GM12892 (cell line): ENCODE measurements around the gene INVS.
"Not testable (repeated sequence)": the region's sequence is repeated elsewhere in the genome, so short reads cannot be mapped to it uniquely, and the experiment has no call there.

Experiments
- DNase-seq: peaks from one replicate; pipeline ENCODE4 v3.0.0; 2011; ENCODE audit not compliant: insufficient read length
- FAIRE-seq: peaks from 2 replicates; lab custom pipeline; 2011; peaks lifted over from hg19 to GRCh38; lab: Jason Lieb, UNC
- POLR2A ChIP-seq: IDR thresholded peaks from 2 replicates; pipeline ENCODE4 v1.6.1; 2011; ENCODE audit warnings: low read depth, low read length, control low read depth
- POLR2AphosphoS5 ChIP-seq: IDR thresholded peaks from 2 replicates; pipeline ENCODE4 v1.6.1; 2011; ENCODE audit warnings: low read depth, low read length, control low read depth
- TAF1 ChIP-seq: IDR thresholded peaks from 2 replicates; pipeline ENCODE4 v1.6.1; 2011; ENCODE audit warnings: low read depth, mild to moderate bottlenecking, control low read depth, low read length, borderline replicate concordance

Gene INVS

DNA sequence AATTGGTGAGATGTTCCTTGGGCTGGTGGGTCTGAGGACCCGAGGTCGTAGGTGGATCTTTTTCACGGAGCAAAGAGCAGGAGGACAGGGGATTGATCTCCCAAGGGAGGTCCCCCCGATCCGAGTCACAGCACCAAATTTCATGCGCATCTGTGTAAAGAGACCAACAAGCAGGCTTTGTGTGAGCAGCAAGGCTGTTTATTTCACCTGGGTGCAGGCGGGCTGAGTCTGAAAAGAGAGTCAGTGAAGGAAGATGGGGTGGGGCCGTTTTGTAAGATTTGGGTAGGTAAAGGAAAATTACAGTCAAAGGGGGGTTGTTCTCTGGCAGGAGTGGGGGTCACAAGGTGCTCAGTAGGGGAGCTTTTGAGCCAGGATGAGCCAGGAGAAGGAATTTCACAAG, 46.9 kb downstream of the INVS start:
- DNase-seq, FAIRE-seq: not testable (repeated sequence)

DNA sequence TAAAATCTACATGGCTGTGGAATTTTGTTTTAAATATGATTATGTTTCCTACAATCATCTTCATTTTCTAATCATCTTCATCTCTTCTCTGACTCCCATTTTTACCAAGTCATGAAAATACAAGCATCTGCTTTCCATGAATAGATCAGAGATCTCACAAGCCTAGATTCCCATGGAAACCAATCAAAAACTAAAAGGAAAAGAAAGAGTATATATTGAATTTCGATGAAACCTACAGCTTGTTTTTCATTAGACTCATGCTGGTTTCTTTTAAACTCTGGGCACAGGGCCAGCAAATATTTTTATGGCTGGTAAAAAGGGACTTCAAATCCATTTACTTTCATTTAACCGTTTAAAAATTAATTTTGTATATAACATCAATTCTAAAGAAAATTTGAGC, 51.2 kb downstream of the INVS start:
- no peak for DNase-seq
- TF ChIP-seq POLR2AphosphoS5: no peak
- TF ChIP-seq TAF1: no peak
- TF ChIP-seq POLR2A: no peak
- FAIRE-seq: no peak

DNA sequence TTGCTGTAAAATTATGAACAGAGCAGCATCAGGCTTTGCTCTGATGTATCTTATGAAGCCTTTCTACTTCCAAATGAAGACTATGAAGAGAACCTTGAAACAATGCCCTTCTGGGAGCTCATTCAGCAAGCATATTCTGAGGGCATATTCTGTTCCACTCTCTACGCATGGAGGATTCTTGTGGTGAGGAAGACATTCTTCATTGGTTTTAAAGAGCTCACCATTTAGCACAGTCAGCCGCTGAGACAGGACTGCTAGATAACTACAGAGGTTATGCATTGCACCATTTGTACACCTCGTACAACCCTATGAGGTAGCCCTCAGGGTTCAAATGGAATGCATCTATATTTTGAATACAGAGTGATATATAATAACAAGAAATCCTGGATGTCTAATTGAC, 61.0 kb downstream of the INVS start:
- TF ChIP-seq POLR2AphosphoS5 (no peak), POLR2A (no peak), TAF1 (no peak)
- FAIRE-seq: no peak
- DNase-seq: no peak

DNA sequence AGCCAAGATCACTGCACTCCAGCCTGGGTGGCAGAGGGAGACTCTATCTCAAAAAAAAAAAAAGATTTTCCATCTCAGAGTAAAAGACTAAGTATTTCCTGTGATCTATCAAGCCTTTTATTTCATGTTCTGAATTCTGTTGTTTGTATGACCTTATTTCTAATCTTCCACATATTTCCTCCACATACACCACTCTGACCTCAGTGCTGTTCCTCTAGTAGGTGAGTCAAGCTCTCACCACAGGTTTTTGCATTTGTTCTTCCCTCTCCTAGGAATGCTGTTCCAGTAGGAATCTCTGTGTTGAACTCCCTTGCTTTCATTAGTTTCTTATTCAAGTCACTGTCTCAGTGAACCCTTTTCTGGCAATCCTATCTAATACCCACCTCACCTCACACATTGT, 68.1 kb downstream of the INVS start:
- TF ChIP-seq POLR2AphosphoS5 (no peak), TAF1 (no peak), POLR2A (no peak)
- DNase-seq (no peak), FAIRE-seq (no peak)

DNA sequence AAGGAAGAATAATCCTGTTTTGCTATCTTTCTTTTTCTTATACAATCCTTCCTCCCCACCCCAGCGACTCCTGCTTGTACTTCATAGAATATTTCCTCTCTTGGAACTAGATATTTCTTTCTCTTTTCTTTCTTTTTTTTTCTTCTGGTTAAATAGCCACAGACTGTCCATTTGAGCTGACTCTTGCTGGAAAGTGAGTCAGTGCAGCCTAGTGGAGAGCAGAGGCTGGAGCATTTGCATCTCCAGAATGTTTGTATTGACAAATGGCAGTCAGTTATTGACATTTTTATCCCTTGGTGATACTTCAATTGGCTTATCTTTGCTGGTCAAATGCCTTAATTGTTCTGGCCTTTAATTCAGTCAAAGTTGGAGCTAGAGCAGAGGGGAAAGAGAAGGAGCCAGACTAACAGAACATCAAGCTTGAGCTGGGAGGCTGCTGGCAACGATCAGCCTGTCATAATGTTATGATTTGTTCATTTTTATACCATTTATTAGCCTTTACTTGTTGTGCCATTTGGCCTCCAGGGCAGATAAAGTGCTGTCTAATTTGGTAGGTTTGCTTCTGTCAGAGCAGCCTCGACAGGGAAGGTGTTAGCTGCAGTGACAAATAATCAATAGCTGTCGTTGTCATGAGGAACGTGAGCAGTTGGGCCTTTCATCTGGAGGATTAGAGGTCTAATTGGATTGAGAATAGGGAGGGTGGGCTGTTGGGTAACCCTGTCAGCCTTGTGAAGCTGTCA, 69.0 kb downstream of the INVS start:
- FAIRE-seq (no peak), DNase-seq (no peak)
- TF ChIP-seq POLR2AphosphoS5: no peak
- no peak for TF ChIP-seq TAF1
- TF ChIP-seq POLR2A: no peak

DNA sequence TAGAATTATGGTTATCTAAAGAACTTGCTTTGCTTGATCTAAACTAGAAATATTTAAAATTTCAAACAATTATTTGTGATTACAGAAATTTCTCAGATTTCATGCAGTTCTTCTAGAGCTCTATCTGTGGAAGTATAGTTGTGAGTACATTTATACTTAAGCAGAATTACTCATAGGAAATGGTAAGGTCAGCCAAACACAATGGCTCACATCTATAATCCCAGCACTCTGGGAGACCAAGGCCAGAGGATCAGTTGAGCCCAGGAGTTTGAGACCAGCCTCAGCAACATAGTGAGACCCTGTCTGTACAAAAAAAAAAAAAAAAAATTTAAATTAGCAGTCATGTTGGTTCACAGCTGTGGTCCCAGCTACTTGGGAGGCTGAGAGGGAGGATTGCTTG, 71.0 kb downstream of the INVS start:
- no peak for FAIRE-seq
- no peak for TF ChIP-seq POLR2AphosphoS5
- TF ChIP-seq TAF1: no peak
- no peak for TF ChIP-seq POLR2A
- DNase-seq: no peak

DNA sequence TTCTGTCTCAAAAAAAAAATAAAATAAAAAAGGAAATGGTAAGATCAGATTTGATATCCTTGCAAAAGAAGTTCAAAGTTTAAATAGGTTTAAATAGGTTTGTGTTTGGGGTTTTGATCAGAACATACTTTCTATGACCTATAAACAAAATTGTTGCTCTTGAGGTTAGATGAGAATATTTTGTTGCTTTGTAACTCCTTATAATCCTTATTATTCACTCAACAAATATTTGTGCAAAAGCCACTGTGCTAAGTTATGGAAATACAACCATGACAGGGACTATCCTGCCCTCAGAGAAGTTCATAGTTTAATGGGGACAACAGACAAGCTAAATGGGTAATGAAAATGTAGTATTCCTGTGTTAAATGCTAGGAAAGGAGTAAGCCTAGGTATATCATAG, 71.5 kb downstream of the INVS start:
- FAIRE-seq (no peak), DNase-seq (no peak)
- no peak for TF ChIP-seq TAF1
- no peak for TF ChIP-seq POLR2A
- no peak for TF ChIP-seq POLR2AphosphoS5

DNA sequence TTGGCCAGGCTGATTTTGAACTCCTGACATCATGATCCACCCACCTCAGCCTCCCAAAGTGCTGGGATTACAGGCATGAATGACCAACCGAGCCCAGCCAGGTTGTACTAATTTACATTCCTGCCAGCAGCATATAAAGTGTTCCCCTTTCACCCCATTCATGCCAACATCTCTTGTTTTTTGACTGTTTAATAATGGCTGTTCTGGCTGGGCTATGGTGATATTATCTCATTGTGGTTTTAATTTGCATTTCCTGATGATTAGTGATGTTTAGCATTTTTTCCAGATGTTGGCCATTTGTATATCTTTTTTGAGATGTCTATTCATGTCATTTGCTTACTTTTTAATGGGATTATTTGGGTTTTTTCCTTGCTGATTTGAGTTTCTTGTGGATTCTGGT, 87.3 kb downstream of the INVS start:
- no peak for DNase-seq
- no peak for TF ChIP-seq POLR2A
- no peak for TF ChIP-seq TAF1
- TF ChIP-seq POLR2AphosphoS5: no peak
- FAIRE-seq: no peak

DNA sequence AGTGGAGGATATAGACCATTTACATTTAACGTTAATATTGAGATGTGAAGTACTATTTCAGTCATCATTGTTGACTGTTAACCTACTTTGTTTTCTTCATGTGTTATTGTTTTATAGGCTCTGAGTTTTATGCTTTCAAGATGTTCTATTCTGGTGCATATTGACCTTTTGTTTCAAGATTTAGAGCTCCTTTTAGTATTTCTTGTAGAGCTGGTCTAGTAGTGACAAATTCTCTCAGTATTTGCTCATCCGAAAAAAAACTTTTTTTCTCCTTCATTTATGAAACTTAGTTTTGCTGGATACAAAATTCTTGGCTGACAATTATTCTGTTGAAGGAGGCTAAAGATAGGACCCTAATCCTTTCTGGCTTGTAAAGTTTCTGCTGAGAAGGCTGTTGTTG, 91.3 kb downstream of the INVS start:
- FAIRE-seq (no peak), DNase-seq (no peak)
- TF ChIP-seq TAF1 (no peak), POLR2AphosphoS5 (no peak), POLR2A (no peak)

DNA sequence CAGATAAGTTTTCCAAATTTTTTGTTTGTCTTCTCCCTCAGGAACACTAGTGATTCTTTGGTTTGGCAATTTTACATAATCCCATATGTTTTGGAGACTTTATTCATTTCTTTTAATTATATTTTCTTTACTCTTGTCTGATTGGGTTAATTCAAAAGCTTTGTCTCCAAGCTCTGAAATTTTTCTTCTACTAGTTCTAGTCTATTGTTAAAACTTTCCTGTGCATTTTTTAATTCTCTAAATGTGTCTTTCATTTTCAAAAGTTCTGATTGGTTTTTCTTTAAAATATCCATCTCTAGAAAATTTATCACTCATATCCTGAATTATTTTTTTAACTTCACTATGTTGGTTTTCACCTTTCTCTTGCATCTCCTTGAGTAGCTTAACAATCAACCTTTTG, 92.2 kb downstream of the INVS start:
- FAIRE-seq (no peak), DNase-seq (no peak)
- no peak for TF ChIP-seq POLR2A

DNA sequence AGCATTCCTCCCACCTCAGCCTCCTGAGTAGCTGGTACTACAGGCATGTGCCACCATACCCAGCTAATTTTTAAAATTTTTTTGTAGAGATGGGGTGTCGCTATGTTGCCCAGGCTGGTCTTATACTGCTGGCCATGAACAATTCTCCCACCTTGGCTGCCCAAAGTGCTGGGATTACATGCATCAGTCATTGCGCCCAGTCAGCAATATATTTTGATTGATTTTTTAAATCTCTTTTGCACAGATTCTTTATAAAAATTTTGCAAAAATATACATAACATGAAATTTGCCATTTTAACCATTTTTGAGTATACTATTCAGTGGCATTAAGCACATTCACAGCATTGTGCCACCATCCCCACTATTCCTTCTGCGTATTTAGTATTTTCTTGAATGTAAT, 94.0 kb downstream of the INVS start:
- no peak for DNase-seq
- TF ChIP-seq POLR2A: no peak
- TF ChIP-seq TAF1: no peak
- no peak for TF ChIP-seq POLR2AphosphoS5
- FAIRE-seq: no peak

DNA sequence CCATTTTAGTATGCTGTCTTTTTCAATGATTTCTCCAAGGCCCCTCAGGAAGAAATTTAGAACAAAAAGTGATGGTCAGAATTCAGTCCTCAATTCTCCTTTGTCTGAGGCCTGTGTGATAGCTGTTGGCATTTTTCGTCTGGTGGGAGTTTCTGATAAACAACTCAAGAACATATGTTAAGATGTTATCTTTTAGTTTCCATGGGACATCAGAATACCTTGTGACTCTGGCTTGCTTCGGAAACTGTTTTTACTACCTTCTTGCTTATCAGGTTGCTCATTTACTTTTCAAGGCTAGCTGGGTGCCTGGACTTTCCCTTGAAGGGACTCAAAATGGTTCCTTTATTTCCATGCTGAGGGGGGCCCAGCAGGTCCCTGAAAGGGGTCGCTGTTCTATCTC, 97.2 kb downstream of the INVS start:
- DNase-seq (no peak), FAIRE-seq (no peak)
- TF ChIP-seq POLR2AphosphoS5 (no peak), TAF1 (no peak), POLR2A (no peak)

DNA sequence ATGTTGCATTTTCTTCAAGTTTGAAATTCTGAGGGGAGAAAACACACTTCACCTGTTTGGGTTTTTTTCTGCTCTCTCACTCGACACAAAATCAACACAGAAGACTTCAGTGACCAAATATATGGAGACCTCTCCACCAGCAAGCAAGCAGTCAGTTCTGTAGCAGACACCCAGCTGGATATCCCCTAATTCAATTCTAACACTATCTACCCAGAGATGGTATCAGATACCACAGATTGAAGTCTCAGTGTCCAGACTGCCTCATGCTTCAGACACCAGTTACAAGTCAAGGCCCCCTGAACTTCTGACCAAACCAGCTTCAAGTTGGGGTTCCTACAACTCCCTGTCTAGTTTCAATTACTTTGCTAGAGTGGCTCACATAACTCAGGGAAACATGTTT, 97.8 kb downstream of the INVS start:
- no peak for TF ChIP-seq POLR2AphosphoS5
- no peak for TF ChIP-seq TAF1
- no peak for TF ChIP-seq POLR2A
- FAIRE-seq: no peak
- no peak for DNase-seq
